ENCODE data around the gene CCDC70. TPM values are rescaled to one million over a fixed set of nuclear protein-coding genes. Genes with fewer than 3 reads are reported as not detected.

CCDC70 gene
- total RNA-seq, 4 donors from 2014 or later = not detected

DNA sequence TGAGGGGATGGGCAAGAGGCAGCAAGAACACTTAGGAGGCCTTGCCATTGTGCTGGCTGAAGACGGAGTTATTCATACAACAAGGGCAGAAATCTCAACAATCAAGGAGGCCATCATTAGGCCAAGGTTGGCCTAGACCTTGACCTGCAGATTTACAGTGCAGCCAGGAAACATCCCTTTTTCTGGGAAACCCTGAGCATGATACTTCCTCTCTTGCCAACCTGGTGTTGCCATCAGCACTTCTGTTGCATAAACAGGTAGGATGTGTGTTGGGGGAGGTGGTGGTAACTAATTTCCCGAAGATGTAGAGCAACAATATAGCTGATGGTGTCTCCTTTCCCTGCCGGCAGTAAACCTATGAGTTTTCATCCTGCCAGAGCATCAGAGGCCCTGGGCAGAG is 24.8 kb upstream of the CCDC70 start:
- Histone ChIP-seq H3K9me3 (no peaks in the 10 kb centered on the region), H3K36me3 (no peaks in the 10 kb centered on the region), H3K4me1 (peaks cover 0 to 4% (median 1%) of the 10 kb centered on the region in 4 donors), H3K4me3 (no peak overlapping the region), H3K27ac (replicated peaks in 1 of 4) (no peak overlapping the region), H3K27me3 (peaks cover 0 to 5% (median 0%) of the 10 kb centered on the region in 4 donors)
- TF ChIP-seq EP300 (IDR thresholded peaks at IDR 0.05) (no peak), POLR2AphosphoS5 (IDR thresholded peaks at IDR 0.05) (no peak), POLR2A (IDR thresholded peaks at IDR 0.05; ENCODE audit: low read depth) (no peak)
- TF ChIP-seq, protein P1, sequence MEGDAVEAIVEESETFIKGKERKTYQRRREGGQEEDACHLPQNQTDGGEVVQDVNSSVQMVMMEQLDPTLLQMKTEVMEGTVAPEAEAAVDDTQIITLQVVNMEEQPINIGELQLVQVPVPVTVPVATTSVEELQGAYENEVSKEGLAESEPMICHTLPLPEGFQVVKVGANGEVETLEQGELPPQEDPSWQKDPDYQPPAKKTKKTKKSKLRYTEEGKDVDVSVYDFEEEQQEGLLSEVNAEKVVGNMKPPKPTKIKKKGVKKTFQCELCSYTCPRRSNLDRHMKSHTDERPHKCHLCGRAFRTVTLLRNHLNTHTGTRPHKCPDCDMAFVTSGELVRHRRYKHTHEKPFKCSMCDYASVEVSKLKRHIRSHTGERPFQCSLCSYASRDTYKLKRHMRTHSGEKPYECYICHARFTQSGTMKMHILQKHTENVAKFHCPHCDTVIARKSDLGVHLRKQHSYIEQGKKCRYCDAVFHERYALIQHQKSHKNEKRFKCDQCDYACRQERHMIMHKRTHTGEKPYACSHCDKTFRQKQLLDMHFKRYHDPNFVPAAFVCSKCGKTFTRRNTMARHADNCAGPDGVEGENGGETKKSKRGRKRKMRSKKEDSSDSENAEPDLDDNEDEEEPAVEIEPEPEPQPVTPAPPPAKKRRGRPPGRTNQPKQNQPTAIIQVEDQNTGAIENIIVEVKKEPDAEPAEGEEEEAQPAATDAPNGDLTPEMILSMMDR (IDR thresholded peaks at IDR 0.05) = no peak
- WGBS = 89% methylated on average over 3 of the region's 3 CpGs
- no peak for DNase-seq (ENCODE audit: extremely low spot score)
- intact Hi-C loops (cut with DNase I) = no loop called here

DNA sequence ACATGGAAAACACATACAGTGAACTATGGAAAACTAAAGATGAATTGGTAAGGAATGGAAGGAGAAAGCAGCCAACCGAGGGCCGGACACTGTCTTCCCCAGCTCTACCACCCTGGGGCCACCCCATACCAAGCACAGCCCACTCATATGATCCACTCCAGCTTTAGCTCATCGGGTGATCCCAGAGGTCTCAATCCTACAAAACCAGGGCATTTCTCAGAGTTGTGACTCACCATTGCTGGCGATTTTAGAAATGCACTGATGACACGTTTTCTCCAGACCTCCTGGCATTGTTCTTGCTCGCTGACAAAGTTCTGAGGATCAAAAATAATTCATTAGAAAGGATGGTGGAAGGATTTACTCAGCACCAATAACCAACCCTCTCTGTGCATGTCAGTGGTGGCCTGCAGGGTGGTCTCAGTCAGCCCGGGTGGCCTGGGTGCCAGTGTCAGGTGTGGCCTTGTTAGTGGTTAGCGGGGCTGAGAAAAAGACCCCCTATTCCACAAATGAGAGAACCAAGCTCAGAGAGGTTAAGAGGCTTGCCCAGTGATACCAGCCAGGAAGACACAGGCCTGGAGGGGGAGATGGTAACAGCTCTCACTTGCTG is 23.4 kb upstream of the CCDC70 start:
- H3K4me1 ChIP-seq = no peaks in the 10 kb centered on the region
- DNase-seq (ENCODE audit: extremely low spot score) = no peak
- no peaks in the 10 kb centered on the region for H3K36me3 ChIP-seq
- no peak overlapping the region for H3K4me3 ChIP-seq
- H3K9me3 ChIP-seq = no peaks in the 10 kb centered on the region
- no peak overlapping the region for H3K27ac ChIP-seq (replicated peaks in 1 of 4)
- TF ChIP-seq POLR2A (IDR thresholded peaks at IDR 0.05; ENCODE audit: low read depth) (no peak), EP300 (IDR thresholded peaks at IDR 0.05) (no peak), POLR2AphosphoS5 (IDR thresholded peaks at IDR 0.05) (no peak)
- H3K27me3 ChIP-seq = peaks cover 0 to 5% (median 0%) of the 10 kb centered on the region in 4 donors
- intact Hi-C loops (cut with DNase I) = no loop called here
- WGBS = 91% methylated on average over 8 of the region's 8 CpGs

DNA sequence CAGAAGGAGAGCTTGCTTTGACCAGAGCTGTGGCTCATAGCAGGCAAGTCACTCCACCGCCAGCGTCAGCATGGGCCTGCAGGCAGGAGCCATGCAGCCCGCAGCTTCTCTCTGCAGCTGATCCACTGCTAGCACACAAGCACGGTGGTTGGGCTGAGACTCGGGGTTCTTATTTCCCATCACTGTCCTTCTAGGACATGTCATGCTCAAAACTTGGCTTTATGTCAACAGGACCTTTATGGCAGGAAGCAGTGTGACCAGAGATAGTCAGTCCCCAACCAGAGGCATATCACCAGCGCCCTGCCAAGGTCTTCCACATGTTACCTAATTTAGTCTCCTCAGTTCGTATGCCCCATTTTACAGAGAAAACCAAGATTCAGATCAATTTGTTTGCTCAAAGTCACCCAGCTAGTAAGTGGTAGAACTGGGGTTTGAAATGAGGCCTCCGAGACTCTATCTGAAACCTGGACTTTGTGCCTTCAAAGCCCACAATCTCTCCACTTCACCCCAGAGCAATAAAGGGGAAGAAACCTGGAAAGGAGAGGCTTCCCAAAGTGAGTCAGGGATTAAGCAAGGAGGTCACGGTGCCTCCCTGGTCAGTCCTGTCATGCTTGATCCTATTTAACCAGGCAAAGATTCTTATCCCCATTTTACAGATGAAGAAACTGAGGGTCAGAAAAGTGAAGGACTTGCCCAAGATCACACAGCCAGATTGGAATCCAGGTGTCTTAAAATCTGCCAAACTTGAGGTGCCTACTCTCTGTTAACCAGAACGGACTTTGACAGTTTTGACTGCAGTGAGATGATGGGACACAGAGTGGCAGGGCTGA is 21.8 kb upstream of the CCDC70 start:
- Histone ChIP-seq H3K9me3 (no peaks in the 10 kb centered on the region), H3K4me1 (peaks cover 0 to 2% (median 1%) of the 10 kb centered on the region in 4 donors), H3K27me3 (peaks cover 0 to 5% (median 0%) of the 10 kb centered on the region in 4 donors), H3K4me3 (no peak overlapping the region), H3K36me3 (no peaks in the 10 kb centered on the region), H3K27ac (replicated peaks in 1 of 4) (no peak overlapping the region)
- WGBS = 90% methylated on average over 8 of the region's 10 CpGs
- DNase-seq (ENCODE audit: extremely low spot score) = no peak
- TF ChIP-seq EP300 (IDR thresholded peaks at IDR 0.05) = no peak
- TF ChIP-seq, protein P1 (IDR thresholded peaks at IDR 0.05) = no peak
- no peak for TF ChIP-seq POLR2AphosphoS5 (IDR thresholded peaks at IDR 0.05)
- no peak for TF ChIP-seq POLR2A (IDR thresholded peaks at IDR 0.05; ENCODE audit: low read depth)
- intact Hi-C loops (cut with DNase I) = no loop called here

DNA sequence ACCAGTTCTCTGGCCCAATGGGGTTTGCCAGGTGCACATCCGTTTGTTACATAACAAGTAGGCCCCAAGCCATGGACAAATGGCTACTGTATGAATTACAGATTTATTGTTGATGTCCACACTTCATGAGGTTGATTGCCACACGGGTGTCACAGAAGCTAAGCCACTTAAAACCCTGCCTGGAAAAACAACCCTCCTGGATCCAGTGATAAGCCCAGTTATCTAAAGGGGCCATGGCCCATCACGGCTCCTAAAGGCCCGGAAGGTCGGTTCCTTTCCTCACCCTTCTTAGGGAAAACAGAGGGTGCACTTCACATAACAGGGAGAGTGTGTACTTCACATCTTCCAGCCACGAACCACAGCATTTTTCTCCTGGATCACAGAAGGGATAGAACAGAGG is 20.9 kb upstream of the CCDC70 start:
- Histone ChIP-seq H3K27ac (replicated peaks in 1 of 4) (no peak overlapping the region), H3K36me3 (no peaks in the 10 kb centered on the region), H3K27me3 (peaks cover 0 to 5% (median 0%) of the 10 kb centered on the region in 4 donors), H3K4me1 (peaks cover 0 to 6% (median 5%) of the 10 kb centered on the region in 4 donors), H3K4me3 (no peak overlapping the region), H3K9me3 (no peaks in the 10 kb centered on the region)
- TF ChIP-seq EP300 (IDR thresholded peaks at IDR 0.05) (no peak), POLR2A (IDR thresholded peaks at IDR 0.05; ENCODE audit: low read depth) (no peak), POLR2AphosphoS5 (IDR thresholded peaks at IDR 0.05) (no peak)
- TF ChIP-seq, protein P1 (IDR thresholded peaks at IDR 0.05) = no peak
- no peak for DNase-seq (ENCODE audit: extremely low spot score)
- 93% methylated on average over 6 of the region's 6 CpGs for WGBS
- intact Hi-C loops (cut with DNase I) = no loop called here

DNA sequence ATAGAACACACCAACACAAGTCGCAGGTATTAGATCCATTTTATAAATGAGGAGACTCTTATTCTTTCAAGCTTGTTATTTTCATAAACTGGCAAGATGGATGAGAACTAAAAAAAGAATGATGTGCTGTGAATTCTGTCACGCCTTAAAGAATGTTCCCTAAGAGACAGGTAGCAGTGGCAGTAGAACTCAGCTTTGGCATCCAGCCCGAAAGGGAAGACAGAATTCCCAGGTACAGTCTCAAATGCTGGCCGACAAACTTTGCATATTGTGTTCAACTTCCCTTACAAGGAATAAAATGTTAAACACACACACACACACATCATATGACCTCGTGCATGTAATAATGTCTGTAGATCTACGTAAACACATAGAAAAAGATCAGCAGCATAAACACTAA is 20.0 kb upstream of the CCDC70 start:
- TF ChIP-seq EP300 (IDR thresholded peaks at IDR 0.05) (no peak), POLR2AphosphoS5 (IDR thresholded peaks at IDR 0.05) (no peak)
- TF ChIP-seq, protein P1 (IDR thresholded peaks at IDR 0.05) = no peak
- H3K4me3 ChIP-seq = no peak overlapping the region
- WGBS = 71% methylated on average over 6 of the region's 6 CpGs
- H3K9me3 ChIP-seq = no peaks in the 10 kb centered on the region
- H3K27me3 ChIP-seq = peaks cover 0 to 5% (median 0%) of the 10 kb centered on the region in 4 donors
- no peak for DNase-seq (ENCODE audit: extremely low spot score)
- H3K36me3 ChIP-seq = no peaks in the 10 kb centered on the region
- H3K27ac ChIP-seq (replicated peaks in 1 of 4) = no peak overlapping the region
- peaks cover 0 to 6% (median 5%) of the 10 kb centered on the region in 4 donors for H3K4me1 ChIP-seq
- intact Hi-C loops (cut with DNase I) = no loop called here
